GM23248 (cell line): ENCODE data around the gene MIX23. TPM values are rescaled to one million over a fixed set of nuclear protein-coding genes. Genes with fewer than 3 reads are reported as not detected.

Experiments
- DNase-seq: peaks from one replicate; pipeline ENCODE4 v3.0.0-alpha.2; 2015
- H2AFZ ChIP-seq: fragments of 200-600 bp; sonication (generic); 2 replicates; pipeline ENCODE4 v1.6.1; 2016; ENCODE audit warnings: antibody characterized with exemption
- H3F3A ChIP-seq: fragments of 200-600 bp; sonication (generic); 2 replicates; pipeline ENCODE4 v1.6.1; 2016; ENCODE audit warnings: mild to moderate bottlenecking, antibody characterized with exemption, mixed run types; ENCODE audit not compliant: insufficient read depth
- H3K27ac ChIP-seq: fragments of 200-600 bp; sonication (generic); 2 replicates; pipeline ENCODE4 v1.5.1; 2016; ENCODE audit warnings: mild to moderate bottlenecking
- H3K27me3 ChIP-seq: fragments of 200-600 bp; sonication (generic); replicated peaks from 2 replicates; pipeline ENCODE4 v1.6.1; 2016; ENCODE audit warnings: mild to moderate bottlenecking; ENCODE audit not compliant: insufficient read depth
- H3K36me3 ChIP-seq: fragments of 200-600 bp; sonication (generic); 2 replicates; pipeline ENCODE4 v1.6.1; 2016; ENCODE audit warnings: low read depth, mild to moderate bottlenecking
- H3K4me1 ChIP-seq: fragments of 200-600 bp; sonication (generic); 2 replicates; pipeline ENCODE4 v1.6.1; 2016; ENCODE audit warnings: mild to moderate bottlenecking; ENCODE audit not compliant: insufficient read depth
- H3K4me2 ChIP-seq: fragments of 200-600 bp; sonication (generic); one replicate; pipeline ENCODE4 v1.6.1; 2016; ENCODE audit warnings: mild to moderate bottlenecking; ENCODE audit not compliant: unreplicated experiment
- H3K4me3 ChIP-seq: fragments of 200-600 bp; sonication (generic); 2 replicates; pipeline ENCODE4 v1.5.1; 2016; ENCODE audit warnings: mild to moderate bottlenecking
- H3K79me2 ChIP-seq: fragments of 200-600 bp; sonication (generic); 2 replicates; pipeline ENCODE4 v1.6.1; 2016; ENCODE audit warnings: mild to moderate bottlenecking; ENCODE audit not compliant: insufficient read depth
- H3K9ac ChIP-seq: fragments of 200-600 bp; sonication (generic); 2 replicates; pipeline ENCODE4 v1.6.1; 2016; ENCODE audit warnings: mild to moderate bottlenecking
- H3K9me2 ChIP-seq: fragments of 200-600 bp; sonication (generic); 2 replicates; pipeline ENCODE4 v1.6.1; 2016; ENCODE audit warnings: mixed run types, mild to moderate bottlenecking, moderate library complexity; ENCODE audit not compliant: insufficient read depth
- H3K9me3 ChIP-seq: fragments of 200-600 bp; sonication (generic); one replicate; pipeline ENCODE4 v1.6.1; 2017; ENCODE audit warnings: low read depth
- H4K20me1 ChIP-seq: fragments of 200-600 bp; sonication (generic); 2 replicates; pipeline ENCODE4 v1.6.0; 2016; ENCODE audit not compliant: insufficient read depth
- EZH2 ChIP-seq: fragments of 200-600 bp; sonication (generic); IDR thresholded peaks from 2 replicates; pipeline ENCODE4 v1.6.1; 2018; ENCODE audit warnings: antibody characterized with exemption, mild to moderate bottlenecking; ENCODE audit not compliant: insufficient read depth, poor library complexity, severe bottlenecking
- EZH2phosphoT487 ChIP-seq: fragments of 200-600 bp; sonication (generic); IDR thresholded peaks from 2 replicates; pipeline ENCODE4 v1.6.1; 2018; ENCODE audit warnings: antibody characterized with exemption, moderate library complexity, mild to moderate bottlenecking, low read depth; ENCODE audit not compliant: insufficient read depth
- WGBS, 2 experiments: methylation state at CpG; one replicate each; pipeline ENCODE4 v1.1.6; 2015 to 2017; ENCODE audit warnings: low lambda C conversion rate in 2 of 2, low coverage in 1 of 2; ENCODE audit errors: missing lambda C conversion rate in 2 of 2; 5-methylcytosine and 5-hydroxymethylcytosine counted together
- in situ Hi-C: fragments of 300-500 bp; cut with MboI; formaldehyde crosslinking; loops from 2 replicates; pipeline ENCODE4 v1.15.0; 2020
- polyA plus RNA-seq: library from polyadenylated mRNA; unstranded; fragments of >200 nt; fragmentation: Nextera tagmentation; extraction: Ambion mirVana; gene quantifications from 2 replicates; pipeline ENCODE4 v1.2.1, GENCODE V29; 2016
- total RNA-seq: library from RNA; depleted of rRNA; stranded (reverse); fragments of >200 nt; shearing (Covaris generic); gene quantifications from 2 replicates; pipeline ENCODE4 v1.2.3, GENCODE V29; 2014; rRNA removed

Gene MIX23
- total RNA-seq = 12.3 and 33.1 TPM in 2 replicates
- polyA plus RNA-seq = 22.1 and 22.7 TPM in 2 replicates

DNA sequence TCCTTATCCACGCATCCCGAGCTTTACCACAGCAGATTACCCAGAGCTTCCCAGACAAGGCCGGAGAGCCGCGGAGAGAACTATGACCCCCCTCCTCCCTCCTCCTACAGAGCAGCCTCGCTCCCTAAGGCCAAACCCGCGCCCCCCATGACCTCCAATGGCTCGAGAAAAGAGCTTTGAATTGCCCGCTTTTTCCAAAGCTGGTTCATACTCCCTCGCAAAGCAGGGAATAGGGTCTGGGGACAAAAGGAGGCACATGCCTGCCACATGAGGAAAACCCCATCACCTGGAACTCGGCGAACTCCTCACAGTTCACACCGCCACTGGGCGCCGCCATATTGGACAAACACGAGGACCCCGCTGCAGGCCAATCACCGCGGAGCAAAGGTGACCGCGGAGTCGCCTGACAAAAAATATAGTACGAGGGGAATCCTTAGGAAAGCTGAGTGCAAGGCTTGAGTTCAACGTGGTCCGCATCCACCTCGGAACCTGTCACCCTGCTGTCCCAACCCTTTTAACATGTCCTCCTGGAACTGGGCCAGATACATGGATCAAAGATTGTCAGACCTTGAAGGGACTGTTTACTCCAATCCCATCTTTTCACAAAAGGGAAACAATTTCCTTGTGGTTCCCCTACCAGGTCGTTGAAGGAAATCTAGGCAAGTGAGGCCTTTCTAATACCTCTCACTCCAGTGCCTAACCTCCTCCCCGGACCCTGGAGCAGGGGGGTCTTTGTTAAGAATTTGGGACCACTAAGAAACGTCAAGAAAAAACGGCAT is at the start of gene MIX23:
Gene MIX23, minus strand, starts transcription at position 344 of the 779 bp plus-strand sequence. Its CDS starts 7 bp downstream, at position 337.
- H3K4me3 ChIP-seq = peak within 1 kb of the TSS; percentile 97
- H3K9me3 ChIP-seq = no peaks in the 10 kb centered on the region
- TF ChIP-seq EZH2phosphoT487 (no peak), EZH2 (no peak)
- in situ Hi-C loops = no loop called here
- peak within 1 kb of the TSS; percentile 73 for H3K27ac ChIP-seq
- no peaks in the 10 kb centered on the region for H4K20me1 ChIP-seq
- no peaks in the 10 kb centered on the region for H3K9me2 ChIP-seq
- H3K27me3 ChIP-seq = no peaks in the 10 kb centered on the region
- peak within 1 kb of the TSS; percentile 100 for H2AFZ ChIP-seq
- peak; percentile 93 for DNase-seq
- no peaks in the 10 kb centered on the region for H3K36me3 ChIP-seq
- H3K4me2 ChIP-seq = peak within 1 kb of the TSS; percentile 97
- 0 to 1% methylated on average over 31 of the region's 31 CpGs for WGBS, 2 experiments
- peaks cover 5% of the 10 kb centered on the region; the same call in 1 of the 2 replicates for H3F3A ChIP-seq
- H3K9ac ChIP-seq = peak within 1 kb of the TSS; percentile 90
- H3K79me2 ChIP-seq = peaks cover 87% of the 10 kb centered on the region
- H3K4me1 ChIP-seq = peaks cover 14% of the 10 kb centered on the region

- Histone ChIP-seq H3K4me2 (no peak overlapping the region), H3K27ac (no peak overlapping the region), H3K4me3 (no peak overlapping the region), H2AFZ (no peak overlapping the region), H3K36me3 (peaks cover 62% of the 10 kb centered on the region), H3F3A (peaks cover 44% of the 10 kb centered on the region), H4K20me1 (no peaks in the 10 kb centered on the region), H3K9me3 (no peaks in the 10 kb centered on the region), H3K27me3 (no peaks in the 10 kb centered on the region), H3K9ac (no peak overlapping the region), H3K79me2 (peaks cover 3% of the 10 kb centered on the region; the same call in 1 of the 2 replicates), H3K9me2 (no peaks in the 10 kb centered on the region), H3K4me1 (0 out of 2 replicates have a peak, but pooled peaks cover 7% of the 10 kb centered on the region)
- in situ Hi-C loops = no loop called here
- no peak for TF ChIP-seq EZH2
- no peak for TF ChIP-seq EZH2phosphoT487
- WGBS, 2 experiments = 99 to 100% methylated on average over 2 of the region's 2 CpGs
- no peak for DNase-seq
These were observed 47.3 kb upstream of the MIX23 start for GRCh38 chr3:122430371-122430770.

GRCh38 chr3:122427857-122428471 is 44.9 kb upstream of the MIX23 start:
- in situ Hi-C loops = no loop called here
- Histone ChIP-seq H3K4me2 (no peak overlapping the region), H3K9ac (no peak overlapping the region), H3K79me2 (peaks cover 26% of the 10 kb centered on the region), H3K27ac (peak overlapping the region; percentile 23), H3F3A (peaks cover 65% of the 10 kb centered on the region), H3K4me3 (no peak overlapping the region), H3K4me1 (0 out of 2 replicates have a peak, but pooled peaks cover 7% of the 10 kb centered on the region), H4K20me1 (no peaks in the 10 kb centered on the region), H2AFZ (no peak overlapping the region), H3K27me3 (no peaks in the 10 kb centered on the region), H3K9me3 (no peaks in the 10 kb centered on the region), H3K9me2 (no peaks in the 10 kb centered on the region), H3K36me3 (peaks cover 67% of the 10 kb centered on the region)
- TF ChIP-seq EZH2 (no peak), EZH2phosphoT487 (no peak)
- WGBS, 2 experiments = 89 to 94% methylated on average over 2 of the region's 2 CpGs
- peak; percentile 48 for DNase-seq

DNA sequence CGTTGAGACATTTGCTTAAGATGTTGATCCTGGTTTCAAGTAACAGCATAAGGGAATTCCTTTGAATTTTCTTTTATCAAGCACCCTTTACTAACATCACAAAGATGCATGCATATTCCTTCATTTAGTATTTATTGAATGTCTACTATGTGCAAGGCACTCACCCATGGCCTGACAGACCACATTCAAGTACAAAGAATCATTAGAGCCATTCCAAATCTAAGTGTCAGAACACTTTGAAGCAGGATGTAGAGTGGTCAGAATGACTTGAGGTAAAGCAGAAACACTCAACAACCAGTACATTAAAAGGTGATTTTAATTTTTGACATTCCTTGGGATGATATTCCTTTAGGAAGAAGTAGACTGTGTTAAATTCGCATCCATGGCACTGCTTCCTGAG is 38.8 kb upstream of the MIX23 start:
- H3K9me3 ChIP-seq = no peaks in the 10 kb centered on the region
- H3K4me1 ChIP-seq = no peaks in the 10 kb centered on the region
- no peaks in the 10 kb centered on the region for H3K9me2 ChIP-seq
- WGBS, 2 experiments = 75 to 79% methylated on average over 2 of the region's 2 CpGs
- H3K9ac ChIP-seq = no peak overlapping the region
- no peak overlapping the region for H2AFZ ChIP-seq
- no peaks in the 10 kb centered on the region for H3K27me3 ChIP-seq
- H3K4me2 ChIP-seq = no peak overlapping the region
- in situ Hi-C loops = no loop called here
- no peak overlapping the region for H3K27ac ChIP-seq
- peaks cover 77% of the 10 kb centered on the region for H3K79me2 ChIP-seq
- H3K36me3 ChIP-seq = peaks cover 40% of the 10 kb centered on the region
- H4K20me1 ChIP-seq = no peaks in the 10 kb centered on the region
- H3K4me3 ChIP-seq = no peak overlapping the region
- peaks cover 59% of the 10 kb centered on the region for H3F3A ChIP-seq
- DNase-seq = no peak
- TF ChIP-seq EZH2 (no peak), EZH2phosphoT487 (no peak)
